Kidney glomerular epithelial cell (primary cell): ENCODE results near the gene HEXIM1.

Experiments
- DNase-seq: peaks from one replicate; lab custom pipeline; 2025; lab: John Stamatoyannopoulos, UW

The HEXIM1 gene

DNA sequence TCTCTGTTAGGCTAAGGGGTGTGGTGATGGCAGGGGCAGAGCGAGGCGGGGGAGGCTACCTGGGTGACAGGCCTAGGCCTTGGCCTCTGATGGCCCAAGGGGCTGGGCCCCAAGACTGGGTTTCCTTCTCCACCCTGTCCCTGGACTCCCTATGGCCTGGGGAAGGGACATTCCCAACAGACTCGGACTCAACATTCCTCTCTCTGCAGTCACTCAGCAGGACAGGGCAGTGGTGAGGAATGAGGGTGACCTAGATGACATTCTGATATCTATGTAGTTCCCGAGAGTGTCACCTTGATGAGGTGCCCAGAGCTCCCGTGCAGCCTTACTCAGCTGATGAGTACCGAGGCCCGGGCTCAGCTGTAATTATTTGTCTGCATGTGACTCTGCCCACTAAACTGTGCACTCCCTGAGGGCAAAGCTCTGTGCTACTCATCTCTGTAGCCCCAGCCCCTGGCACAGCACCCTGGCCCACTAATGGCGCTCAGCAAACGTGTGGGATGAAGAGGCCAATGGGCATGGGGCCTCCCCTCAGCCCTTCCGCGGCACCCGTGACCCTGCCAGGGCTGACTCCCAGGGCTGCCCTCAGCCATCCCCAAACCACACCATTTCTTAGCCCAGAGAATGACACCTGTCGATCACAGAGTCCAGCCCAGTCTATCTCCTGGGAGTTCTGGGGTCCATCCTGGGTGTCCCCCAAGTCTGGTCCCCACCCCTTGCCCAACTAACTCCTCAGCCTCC is 18.2 kb upstream of the HEXIM1 start:
- no peak for DNase-seq

GRCh38 chr17:45130681-45131615 is 17.3 kb upstream of the HEXIM1 start:
- no peak for DNase-seq

DNA sequence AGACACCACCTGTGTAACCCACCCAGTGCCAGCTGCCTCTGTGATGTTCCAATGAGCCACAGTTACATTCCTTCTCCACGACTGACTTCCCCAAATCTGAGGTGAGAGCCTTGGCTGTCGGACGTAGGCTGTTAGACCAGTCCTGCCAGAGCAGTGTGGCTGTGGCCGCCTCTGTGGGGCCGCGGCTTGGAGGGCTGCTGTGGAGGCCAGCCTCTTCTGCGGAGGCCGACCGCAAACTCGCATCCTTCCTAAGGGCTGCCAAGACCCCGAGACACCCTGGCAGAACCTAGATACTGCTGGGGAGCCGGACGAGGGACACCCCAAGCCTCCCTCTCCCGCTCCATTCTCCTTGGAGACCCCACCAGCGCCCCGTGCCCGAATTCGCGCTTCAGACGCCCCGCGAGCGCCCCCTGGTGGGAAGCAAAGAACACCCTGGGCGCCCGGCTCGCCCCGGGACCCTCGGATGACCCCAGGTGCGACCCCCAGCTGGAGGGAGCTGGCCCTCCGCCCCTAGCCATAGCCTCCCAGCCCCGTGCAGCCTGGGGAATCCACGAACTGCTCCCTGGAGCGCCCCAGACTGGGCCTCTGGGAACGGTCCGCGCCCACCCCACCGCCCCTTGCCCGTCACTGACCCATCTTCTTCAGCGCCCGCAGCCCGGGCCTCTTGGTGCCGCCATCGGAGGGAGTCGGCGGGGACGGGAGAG is 16.5 kb upstream of the HEXIM1 start:
- DNase-seq, result no peak

DNA sequence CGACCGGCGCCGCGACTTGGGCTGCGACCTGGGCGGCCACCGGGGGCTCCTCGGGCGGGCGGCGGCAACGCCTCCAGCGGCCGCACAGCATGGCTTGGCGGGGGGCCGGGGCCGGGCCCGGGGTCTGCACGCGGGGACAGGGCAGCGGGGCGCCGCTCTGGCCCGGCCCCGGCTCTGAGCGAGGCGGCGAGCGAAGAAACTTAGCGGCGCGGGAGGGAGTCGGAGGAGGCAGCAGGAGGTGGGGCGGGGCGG is 16.0 kb upstream of the HEXIM1 start, which contains the start of gene PLCD3:
Gene PLCD3 (minus strand): TSS at position 196 of the 252 bp plus-strand sequence. CDS start 105 bp downstream, at position 91.
- DNase-seq, result peak; percentile 69

DNA sequence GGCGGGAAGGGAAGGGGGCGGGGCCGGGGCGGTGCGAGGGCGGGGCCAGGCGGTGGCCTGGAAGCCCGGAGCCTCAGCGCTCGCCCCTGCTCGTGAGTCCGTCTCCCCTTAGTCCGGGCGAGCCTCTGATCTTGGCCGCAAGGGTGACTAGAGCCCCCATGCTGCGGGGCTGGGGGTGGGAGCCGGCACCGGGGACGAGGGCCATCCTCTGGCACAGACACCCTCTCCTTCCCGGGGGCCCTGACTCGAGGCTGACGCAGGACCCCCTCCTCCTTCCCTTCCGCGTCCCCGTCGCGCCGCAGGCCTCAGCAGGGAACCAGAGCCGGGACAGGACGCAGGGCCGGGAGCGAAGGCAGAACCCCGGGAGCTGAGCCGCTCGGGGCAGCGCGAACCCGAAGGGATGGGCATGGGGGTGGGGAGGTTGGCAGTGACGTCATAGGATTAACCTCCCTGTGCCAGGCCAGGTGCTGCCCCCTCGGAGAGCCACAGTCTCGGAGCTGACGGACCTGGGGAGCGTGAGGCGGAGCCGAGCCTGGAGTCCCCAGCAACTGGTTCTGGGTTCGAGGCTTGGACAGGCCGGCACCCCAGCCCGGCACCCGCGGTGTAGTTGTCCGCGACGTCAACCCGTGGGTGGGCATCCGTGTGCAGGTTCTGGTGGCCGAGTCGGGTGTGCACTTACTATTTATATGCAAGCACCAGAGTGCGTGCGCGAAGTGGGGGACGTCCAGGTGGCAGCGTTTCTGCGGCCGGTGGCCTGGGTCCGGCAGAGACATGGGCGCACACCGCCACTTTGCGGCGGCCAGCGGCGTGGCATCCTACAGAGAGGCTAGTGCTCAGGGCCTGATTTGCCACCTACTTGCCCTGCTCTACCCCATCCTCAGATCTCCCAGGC is 15.5 kb upstream of the HEXIM1 start:
- DNase-seq, result peak; percentile 69

GRCh38 chr17:45135192-45135977 is 12.9 kb upstream of the HEXIM1 start, which contains the start of gene ACBD4:
Gene ACBD4, plus strand, starts transcription at chr17:45135687. Its CDS starts 458 bp downstream, at chr17:45136145.
- peak; percentile 96 for DNase-seq

DNA sequence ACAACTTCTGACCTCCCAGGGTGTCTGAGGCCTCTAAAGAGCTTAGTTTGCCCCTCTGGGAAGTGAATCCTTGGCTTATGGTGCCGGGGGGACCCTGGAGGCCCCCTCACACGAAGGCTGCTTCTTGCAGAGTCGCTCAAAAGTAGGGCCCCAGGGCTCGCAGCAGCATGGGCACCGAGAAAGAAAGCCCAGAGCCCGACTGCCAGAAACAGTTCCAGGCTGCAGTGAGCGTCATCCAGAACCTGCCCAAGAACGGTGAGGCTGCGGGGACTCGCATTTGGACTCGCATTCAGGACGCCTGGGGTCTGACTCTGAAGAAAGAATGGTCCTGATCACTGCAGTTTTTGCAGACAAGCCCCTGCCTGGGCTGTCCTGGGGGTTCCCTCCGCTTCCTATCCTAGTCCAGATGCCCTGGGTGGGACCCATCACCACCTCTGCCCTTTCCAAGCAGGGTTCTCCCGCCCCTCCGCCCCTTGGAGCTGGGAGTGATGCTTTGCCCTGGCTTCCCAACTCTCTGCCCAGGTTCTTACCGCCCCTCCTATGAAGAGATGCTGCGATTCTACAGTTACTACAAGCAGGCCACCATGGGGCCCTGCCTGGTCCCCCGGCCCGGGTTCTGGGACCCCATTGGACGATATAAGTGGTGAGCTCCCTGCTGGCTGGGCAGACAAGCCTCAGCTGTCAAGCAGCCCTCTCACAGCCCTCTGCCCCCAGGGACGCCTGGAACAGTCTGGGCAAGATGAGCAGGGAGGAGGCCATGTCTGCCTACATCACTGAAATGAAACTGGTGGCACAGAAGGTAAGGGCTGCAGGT is 12.1 kb upstream of the HEXIM1 start:
- no peak for DNase-seq

- no peak for DNase-seq
These were observed 11.3 kb upstream of the HEXIM1 start for GRCh38 chr17:45136846-45137560.

- DNase-seq, result no peak
These were observed 10.5 kb upstream of the HEXIM1 start for GRCh38 chr17:45137561-45138305.

DNA sequence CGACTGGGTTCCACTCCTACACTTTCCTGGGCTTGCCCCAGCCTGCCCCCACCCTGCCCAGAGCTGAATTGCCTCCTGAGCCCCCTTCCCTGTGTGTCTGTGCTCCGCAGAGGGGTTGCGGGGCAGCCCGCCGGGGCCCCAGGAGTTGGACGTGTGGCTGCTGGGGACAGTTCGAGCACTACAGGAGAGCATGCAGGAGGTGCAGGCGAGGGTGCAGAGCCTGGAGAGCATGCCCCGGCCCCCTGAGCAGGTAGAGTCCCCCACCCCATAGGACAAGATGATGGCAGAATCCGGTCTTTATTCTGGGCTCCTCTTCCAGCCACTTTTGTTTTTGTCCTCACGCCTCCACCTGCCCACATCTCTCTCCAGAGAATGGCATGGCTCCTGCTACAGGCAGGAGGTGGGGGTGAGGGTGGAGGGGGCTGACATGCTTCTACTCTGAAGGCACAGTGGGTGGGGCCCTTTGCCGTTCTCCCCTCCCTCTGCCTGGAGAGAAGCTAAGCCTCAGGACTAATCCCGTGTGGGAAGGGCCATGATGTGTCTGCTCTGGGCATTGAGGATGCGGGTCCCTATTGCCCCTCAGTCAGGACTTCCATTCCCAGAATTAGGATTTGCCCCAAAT is 9.3 kb upstream of the HEXIM1 start:
- DNase-seq, result no peak

DNA sequence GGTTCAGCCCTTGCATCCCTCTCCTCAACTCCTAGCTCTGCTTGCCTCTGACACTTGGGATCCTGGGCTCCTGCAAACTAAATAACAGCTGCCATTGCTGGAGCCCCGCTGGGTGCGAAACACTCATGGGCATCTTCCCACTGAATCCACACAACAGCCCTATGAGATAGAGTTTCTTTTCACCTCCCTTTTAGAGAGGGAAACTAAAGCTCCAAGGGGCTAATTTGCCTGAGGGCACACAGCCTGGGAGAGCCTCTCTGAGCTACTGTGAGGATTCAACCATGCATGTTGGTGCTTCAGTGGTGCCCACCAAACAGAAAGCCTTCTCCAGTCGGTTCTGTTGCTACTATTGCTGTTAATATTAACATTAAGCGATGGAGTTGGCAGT is 8.7 kb upstream of the HEXIM1 start:
- DNase-seq, result no peak

- no peak for DNase-seq
These were observed 5.1 kb upstream of the HEXIM1 start for GRCh38 chr17:45143094-45143670.

DNA sequence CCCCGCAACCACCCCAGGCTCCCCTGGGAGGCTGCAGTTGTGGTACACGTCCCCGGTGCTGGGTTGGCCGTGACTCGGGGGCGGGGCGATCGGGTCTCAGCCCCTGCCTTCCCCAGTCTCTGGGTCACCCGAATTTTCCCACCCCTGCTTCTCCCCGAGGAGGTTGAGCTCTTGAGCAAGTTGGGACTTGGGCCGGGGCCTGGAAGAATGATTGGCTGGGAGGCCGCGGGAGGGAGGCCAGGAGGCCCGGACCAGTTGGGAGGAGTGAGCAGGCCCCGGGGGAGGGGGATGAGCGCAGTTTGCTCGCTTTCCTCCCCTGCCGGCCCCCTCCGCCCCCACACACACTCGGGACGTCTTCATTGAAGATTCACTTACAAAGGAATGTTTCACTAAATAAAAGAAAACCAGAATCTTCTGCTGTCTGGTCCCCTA is 4.5 kb upstream of the HEXIM1 start:
- no peak for DNase-seq

GRCh38 chr17:45144199-45145034 is 3.9 kb upstream of the HEXIM1 start:
- DNase-seq, result no peak

- no peak for DNase-seq
These were observed 3.3 kb upstream of the HEXIM1 start for GRCh38 chr17:45145035-45145389.

DNA sequence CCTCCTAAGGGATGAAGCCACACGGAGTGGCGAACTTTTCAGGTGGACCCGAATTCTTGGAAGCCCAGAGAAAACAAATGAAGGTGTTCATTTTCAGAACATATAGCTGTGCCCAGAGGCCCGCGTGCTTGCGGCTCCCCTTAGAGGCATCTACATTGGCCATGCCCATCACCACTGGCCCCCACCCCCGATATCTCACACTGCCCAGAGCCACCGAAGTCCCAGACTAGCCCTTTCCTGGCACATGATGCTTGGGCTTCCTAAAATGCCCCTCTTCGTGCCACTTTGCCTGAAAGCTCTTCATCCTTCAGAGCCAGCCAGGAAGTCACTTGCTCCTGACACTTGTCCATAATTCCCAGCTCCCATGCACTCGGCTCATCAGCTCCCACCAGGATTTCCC is 2.1 kb upstream of the HEXIM1 start:
- DNase-seq, result no peak

GRCh38 chr17:45146592-45146889 is 1.7 kb upstream of the HEXIM1 start:
- no peak for DNase-seq
